Measurements from ENCODE around the gene FAM135A.
"Not testable (repeated sequence)": the region's sequence is repeated elsewhere in the genome, so short reads cannot be mapped to it uniquely, and the experiment has no call there.

The FAM135A gene

DNA sequence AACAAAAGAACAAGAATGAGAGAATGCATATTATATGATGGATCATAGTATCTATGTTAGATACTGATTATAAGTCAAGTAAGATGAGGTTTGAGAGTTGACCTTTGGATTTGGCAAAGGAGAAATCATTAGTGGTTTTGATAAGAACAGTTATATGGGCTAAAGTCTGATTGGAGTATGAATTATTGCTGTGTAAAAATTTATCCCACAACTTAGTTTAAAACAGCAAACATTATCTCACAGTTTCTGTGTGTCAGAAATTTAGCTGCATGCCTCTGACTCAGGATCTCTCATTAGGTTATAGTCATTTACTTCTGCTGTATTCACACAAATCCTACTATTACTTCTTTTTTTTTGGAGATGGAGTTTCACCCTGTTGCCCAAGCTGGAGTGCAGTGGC is 56.7 kb downstream of the FAM135A start:
- no peak for DNase-seq (ENCODE audit: low read depth)
- H3K4me3 ChIP-seq (ENCODE audit: low read depth, low read length), result no peak overlapping the region
- TF ChIP-seq POLR2A (IDR thresholded peaks at IDR 0.05; ENCODE audit: extremely low read depth, insufficient read length) (no peak), MYC (IDR thresholded peaks at IDR 0.05; ENCODE audit: low read depth, low read length) (no peak)
- TF ChIP-seq, protein P1, sequence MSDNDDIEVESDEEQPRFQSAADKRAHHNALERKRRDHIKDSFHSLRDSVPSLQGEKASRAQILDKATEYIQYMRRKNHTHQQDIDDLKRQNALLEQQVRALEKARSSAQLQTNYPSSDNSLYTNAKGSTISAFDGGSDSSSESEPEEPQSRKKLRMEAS (IDR thresholded peaks at IDR 0.05; ENCODE audit: low read depth, low read length), result no peak
- TF ChIP-seq, protein P2, sequence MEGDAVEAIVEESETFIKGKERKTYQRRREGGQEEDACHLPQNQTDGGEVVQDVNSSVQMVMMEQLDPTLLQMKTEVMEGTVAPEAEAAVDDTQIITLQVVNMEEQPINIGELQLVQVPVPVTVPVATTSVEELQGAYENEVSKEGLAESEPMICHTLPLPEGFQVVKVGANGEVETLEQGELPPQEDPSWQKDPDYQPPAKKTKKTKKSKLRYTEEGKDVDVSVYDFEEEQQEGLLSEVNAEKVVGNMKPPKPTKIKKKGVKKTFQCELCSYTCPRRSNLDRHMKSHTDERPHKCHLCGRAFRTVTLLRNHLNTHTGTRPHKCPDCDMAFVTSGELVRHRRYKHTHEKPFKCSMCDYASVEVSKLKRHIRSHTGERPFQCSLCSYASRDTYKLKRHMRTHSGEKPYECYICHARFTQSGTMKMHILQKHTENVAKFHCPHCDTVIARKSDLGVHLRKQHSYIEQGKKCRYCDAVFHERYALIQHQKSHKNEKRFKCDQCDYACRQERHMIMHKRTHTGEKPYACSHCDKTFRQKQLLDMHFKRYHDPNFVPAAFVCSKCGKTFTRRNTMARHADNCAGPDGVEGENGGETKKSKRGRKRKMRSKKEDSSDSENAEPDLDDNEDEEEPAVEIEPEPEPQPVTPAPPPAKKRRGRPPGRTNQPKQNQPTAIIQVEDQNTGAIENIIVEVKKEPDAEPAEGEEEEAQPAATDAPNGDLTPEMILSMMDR (IDR thresholded peaks at IDR 0.05; ENCODE audit: low read depth, low read length), result no peak

DNA sequence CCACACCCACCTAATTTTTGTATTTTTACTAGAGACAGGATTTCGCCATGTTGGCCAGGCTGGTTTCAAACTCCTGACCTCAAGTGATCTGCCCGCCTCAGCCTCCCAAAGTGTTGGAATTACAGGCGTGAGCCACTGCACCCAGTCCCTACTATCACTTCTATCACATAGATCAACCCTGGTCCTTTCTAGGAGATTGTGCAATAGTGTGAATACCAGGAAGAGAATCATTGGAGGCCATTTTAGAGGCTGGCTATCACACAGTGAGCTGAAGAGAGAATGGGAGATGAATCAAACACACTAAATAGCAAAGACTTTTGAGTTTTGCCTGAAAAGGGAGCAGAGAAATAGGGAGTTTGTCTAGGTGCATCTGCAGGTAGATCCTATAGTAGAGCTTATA is 57.2 kb downstream of the FAM135A start:
- DNase-seq (ENCODE audit: low read depth); H3K4me3 ChIP-seq (ENCODE audit: low read depth, low read length): not testable (repeated sequence)

DNA sequence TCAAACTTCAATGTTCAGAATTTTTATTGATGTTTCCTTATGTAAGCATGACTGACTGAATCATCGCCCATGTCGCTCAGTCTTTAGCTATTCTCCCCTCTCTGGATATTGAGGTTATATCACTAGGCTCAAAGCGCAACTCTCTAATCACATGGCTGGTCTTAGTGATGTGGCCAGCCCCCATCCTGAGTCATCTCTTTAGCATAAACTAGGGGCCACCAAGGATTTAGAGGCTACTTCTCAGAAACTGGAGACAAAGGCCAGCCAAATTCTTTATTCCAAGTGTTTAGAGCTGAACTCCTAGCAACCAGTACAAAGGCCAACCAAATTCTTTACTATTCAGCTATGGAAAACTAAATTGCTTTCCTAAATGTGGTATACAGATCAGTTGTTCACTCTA is 61.4 kb downstream of the FAM135A start:
- no peak overlapping the region for H3K4me3 ChIP-seq (ENCODE audit: low read depth, low read length)
- TF ChIP-seq POLR2A (IDR thresholded peaks at IDR 0.05; ENCODE audit: extremely low read depth, insufficient read length) (no peak), MYC (IDR thresholded peaks at IDR 0.05; ENCODE audit: low read depth, low read length) (no peak)
- TF ChIP-seq, protein P1 (IDR thresholded peaks at IDR 0.05; ENCODE audit: low read depth, low read length), result no peak
- TF ChIP-seq, protein P2 (IDR thresholded peaks at IDR 0.05; ENCODE audit: low read depth, low read length), result no peak
- no peak for DNase-seq (ENCODE audit: low read depth)

DNA sequence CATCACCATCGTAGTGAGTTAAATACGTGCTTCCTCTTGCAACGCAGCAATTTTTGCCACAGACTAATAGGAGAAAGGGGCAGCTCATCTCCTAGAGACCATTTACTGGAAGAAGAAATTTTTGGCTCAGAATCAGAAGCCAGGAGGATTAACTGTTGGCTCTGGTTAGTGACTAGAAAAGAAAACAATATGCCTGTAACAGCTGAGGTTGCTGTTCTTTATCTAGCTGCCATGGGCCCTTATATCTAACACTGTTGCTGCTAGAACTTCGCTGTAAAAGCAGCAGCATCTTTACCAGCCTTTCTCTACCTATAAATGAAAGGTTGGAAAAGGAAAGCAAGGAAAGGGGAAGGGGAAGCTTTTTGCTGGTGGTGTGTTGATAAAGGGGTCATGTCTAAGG is 65.9 kb downstream of the FAM135A start:
- TF ChIP-seq, protein P2 (IDR thresholded peaks at IDR 0.05; ENCODE audit: low read depth, low read length), result no peak
- no peak for TF ChIP-seq MYC (IDR thresholded peaks at IDR 0.05; ENCODE audit: low read depth, low read length)
- TF ChIP-seq, protein P1 (IDR thresholded peaks at IDR 0.05; ENCODE audit: low read depth, low read length), result no peak
- TF ChIP-seq POLR2A (IDR thresholded peaks at IDR 0.05; ENCODE audit: extremely low read depth, insufficient read length), result no peak
- no peak for DNase-seq (ENCODE audit: low read depth)
- H3K4me3 ChIP-seq (ENCODE audit: low read depth, low read length), result no peak overlapping the region

DNA sequence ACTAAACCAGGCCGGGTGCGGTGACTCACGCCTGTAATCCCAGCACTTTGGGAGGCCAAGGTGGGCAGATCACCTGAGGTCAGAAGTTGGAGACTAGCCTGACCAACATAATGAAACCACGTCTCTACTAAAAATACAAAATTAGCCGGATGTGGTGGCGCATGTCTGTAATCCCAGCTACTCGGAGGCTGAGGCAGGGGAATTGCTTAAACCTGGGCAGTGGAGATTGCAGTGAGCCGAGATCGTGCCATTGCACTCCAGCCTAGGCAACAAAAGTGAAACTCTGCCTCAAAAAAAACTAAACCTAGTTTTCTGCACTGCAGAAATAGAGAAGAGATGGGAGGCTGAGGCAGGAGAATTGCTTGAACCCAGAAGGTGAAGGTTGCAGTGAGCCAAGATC is 73.3 kb downstream of the FAM135A start:
- not testable (repeated sequence) for DNase-seq (ENCODE audit: low read depth); H3K4me3 ChIP-seq (ENCODE audit: low read depth, low read length)

DNA sequence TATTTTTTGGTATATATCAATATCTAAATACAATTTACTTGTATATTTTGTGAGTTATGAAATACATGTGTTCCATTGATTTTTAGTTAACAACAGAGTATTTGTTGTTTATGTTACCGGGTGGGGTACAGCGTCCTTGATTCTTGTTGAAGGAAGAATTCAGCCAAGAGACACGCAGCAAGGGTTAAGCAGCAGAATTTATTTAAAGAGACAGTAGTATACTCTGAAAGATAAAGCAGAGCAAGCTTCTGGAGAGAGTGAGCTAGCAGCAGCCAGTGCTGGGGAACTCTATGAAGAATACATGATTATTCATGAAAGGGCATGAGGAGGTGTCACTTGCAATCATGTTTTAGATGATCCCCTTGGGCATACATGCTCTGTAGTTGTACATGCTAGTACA is 76.1 kb downstream of the FAM135A start:
- no peak for DNase-seq (ENCODE audit: low read depth)
- TF ChIP-seq, protein P2 (IDR thresholded peaks at IDR 0.05; ENCODE audit: low read depth, low read length), result no peak
- no peak for TF ChIP-seq POLR2A (IDR thresholded peaks at IDR 0.05; ENCODE audit: extremely low read depth, insufficient read length)
- TF ChIP-seq, protein P1 (IDR thresholded peaks at IDR 0.05; ENCODE audit: low read depth, low read length), result no peak
- no peak for TF ChIP-seq MYC (IDR thresholded peaks at IDR 0.05; ENCODE audit: low read depth, low read length)
- H3K4me3 ChIP-seq (ENCODE audit: low read depth, low read length), result no peak overlapping the region

DNA sequence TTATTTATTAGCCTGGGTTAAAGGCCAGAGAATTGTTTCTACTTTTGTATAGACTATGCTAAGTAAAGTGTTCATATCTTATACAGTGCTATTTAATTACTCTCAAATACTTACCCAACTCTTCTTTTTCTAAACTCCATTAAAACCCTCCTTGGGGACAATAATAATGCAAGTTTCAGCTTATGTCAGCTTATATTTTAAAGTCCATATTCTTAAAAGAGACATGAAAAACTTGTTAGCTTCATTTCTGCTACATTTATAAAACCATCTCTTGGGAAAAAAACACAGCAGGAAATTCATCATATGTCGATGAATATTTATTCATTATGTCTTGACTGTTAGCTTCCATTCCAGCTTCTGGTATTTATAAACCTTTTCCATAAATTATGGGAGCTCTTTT is 81.5 kb downstream of the FAM135A start:
- H3K4me3 ChIP-seq (ENCODE audit: low read depth, low read length), result no peak overlapping the region
- no peak for DNase-seq (ENCODE audit: low read depth)
- TF ChIP-seq, protein P1 (IDR thresholded peaks at IDR 0.05; ENCODE audit: low read depth, low read length), result no peak
- TF ChIP-seq POLR2A (IDR thresholded peaks at IDR 0.05; ENCODE audit: extremely low read depth, insufficient read length), result no peak
- no peak for TF ChIP-seq MYC (IDR thresholded peaks at IDR 0.05; ENCODE audit: low read depth, low read length)
- TF ChIP-seq, protein P2 (IDR thresholded peaks at IDR 0.05; ENCODE audit: low read depth, low read length), result no peak

DNA sequence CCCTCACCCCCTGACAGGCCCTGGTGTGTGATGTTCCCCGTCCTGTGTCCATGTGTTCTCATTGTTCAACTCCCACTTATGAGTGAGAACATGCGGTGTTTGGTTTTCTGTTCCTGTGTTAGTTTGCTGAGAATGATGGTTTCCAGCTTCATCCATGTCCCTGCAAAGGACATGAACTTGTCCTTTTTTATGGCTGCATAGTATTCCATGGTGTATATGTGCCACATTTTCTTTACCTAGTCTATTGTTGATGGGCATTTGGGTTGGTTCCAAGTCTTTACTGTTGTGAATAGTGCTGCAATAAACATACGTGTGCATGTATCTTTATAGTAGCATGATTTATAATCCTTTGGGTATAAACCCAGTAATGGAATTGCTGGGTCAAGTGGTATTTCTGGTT is 82.5 kb downstream of the FAM135A start:
- not testable (repeated sequence) for H3K4me3 ChIP-seq (ENCODE audit: low read depth, low read length); DNase-seq (ENCODE audit: low read depth)

All from NB4 (cell line).